Activated CD4-positive, alpha-beta T cell treated with anti-CD3 and anti-CD28 coated beads, Interleukin-2, amount 50 U/mL, for 1 hour (primary cell): Measurements from ENCODE around the gene OR52H1.
"Not testable (repeated sequence)": the region's sequence is repeated elsewhere in the genome, so short reads cannot be mapped to it uniquely, and the experiment has no call there.

Source experiments
- DNase-seq: peaks from one replicate; pipeline ENCODE4 v3.0.0-alpha.2; 2020

OR52H1 gene

DNA sequence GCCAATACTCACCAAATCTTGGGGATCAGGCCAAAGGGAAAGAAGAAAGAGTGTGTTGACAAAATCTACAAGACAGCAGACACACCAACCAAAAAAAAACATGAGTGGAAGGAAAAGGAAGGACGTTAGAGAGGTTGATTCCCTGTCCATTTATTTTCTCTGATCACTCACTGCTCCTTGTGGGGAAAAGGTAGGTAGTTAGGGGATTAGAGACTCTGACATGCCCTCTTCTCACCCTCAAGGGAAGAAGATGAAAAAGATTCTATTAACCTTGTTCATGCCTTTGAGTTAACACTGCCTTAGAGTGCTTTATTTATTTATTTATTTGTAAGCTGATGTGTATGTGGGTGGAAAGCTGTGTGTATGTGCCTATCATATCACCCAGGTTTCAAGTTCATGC is at the start of gene OR52H1:
OR52H1 (minus strand) TSS at position 101 of the 400 bp plus-strand sequence. CDS start 3,035 bp downstream, outside the sequence.
- no peak for DNase-seq

DNA sequence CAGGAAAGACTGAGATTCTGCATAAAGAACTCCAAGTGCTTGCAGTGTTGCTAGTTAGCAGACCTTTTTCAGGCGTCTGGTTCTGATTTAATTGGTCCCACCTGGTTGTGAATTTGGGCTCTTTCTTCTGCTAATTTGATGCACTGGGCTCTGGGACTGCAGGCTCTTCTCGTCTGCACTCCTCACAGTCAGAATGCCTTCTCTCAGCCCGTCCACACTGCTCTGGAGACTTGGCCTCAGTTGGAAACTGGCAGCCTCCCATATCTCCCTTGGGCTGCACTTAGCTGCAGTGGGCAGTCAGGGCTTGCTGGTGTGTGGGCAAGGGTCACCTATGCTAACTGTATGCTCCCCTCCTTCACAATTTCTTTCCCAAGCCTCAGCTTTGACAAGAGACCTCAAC is 49.6 kb upstream of the OR52H1 start:
- no peak for DNase-seq

DNA sequence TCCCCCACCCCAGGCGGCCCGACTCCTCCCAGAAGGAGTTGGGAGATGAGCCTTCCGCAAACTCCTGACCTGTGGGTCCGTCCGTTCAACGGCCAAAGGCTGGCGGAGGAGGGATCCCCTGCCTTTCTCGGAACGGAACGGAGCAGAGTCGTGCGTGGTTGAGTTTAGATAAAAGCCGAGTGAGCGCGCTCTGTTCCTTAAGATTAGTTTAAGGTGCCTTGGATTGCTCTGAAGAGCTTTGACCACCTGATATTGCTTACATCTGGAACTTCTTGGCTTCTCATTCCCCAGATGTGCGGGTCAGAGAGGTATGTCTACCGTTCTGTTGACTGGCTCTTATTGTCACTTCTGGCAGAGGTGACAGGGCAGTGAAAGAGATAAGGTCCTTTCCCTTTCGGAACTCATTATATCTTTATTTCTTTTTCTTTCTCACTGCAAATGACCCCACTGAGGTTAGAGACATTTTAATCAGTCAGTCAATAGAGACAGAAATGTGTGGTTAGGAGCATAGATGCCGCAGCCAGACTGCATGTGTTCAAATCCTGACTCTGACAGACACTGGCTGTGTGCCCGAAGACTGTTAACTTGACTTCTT is 48.4 kb upstream of the OR52H1 start, which contains the start of gene TRIM6:
TRIM6 (plus strand) TSS at position 31 of the 595 bp plus-strand sequence; CDS start at position 292, 261 bp downstream.
- DNase-seq = no peak

DNA sequence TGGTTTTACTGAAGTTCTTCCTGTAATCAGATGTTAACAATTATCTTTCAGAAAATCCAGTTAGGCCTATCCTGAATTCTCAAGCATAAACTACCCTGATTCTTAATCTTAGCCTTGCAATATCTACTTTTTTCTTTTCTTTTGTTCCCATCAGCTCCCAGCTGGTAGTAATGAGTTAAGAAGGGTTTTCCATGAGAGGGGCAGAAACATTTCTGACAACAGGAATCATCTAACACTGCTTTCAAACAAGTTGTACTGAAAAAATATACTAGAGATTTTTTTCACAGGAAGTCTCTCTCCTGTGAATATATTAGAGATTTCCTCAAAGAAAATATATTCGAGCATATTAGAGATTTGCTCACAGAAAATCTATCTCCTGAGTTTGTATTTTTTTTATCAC is 44.8 kb upstream of the OR52H1 start:
- DNase-seq = no peak

DNA sequence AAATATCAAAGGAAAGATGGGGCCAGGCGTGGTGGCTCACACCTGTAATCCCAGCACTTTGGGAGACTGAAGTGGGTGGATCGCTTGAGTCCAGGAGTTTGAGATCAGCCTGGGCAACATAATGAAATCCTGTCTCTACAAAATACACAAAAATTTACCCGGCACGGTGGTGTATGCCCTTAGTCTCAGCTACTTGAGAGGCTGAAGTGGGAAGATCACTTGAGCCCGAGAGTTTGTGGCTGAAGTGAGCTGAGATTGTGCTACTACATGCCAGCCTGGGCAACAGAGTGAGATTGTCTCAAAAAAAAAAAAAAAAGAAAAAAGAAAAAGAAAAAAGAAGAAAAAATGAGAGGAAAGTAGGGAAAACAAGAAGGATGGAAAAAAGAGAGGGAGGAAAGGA is 44.3 kb upstream of the OR52H1 start:
- DNase-seq = no peak

DNA sequence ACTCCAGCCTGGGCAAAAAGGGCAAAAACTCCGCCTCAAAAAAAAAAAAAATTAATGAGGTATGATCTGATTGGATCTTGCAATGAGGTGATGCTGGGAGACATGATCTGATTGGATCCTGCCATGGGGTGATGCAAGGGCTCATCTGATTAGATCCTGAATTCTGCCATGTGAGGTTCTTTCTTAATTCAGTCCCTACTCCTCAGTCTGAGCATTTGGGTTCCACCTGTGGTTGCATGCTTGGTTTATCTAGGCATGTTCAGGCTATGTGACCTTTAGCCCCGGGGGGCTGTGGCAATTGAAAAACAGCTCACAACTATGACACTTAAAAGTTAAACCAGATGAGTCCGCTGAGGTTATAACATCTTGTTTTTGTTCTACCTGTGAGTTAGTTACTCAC is 43.3 kb upstream of the OR52H1 start:
- no peak for DNase-seq

DNA sequence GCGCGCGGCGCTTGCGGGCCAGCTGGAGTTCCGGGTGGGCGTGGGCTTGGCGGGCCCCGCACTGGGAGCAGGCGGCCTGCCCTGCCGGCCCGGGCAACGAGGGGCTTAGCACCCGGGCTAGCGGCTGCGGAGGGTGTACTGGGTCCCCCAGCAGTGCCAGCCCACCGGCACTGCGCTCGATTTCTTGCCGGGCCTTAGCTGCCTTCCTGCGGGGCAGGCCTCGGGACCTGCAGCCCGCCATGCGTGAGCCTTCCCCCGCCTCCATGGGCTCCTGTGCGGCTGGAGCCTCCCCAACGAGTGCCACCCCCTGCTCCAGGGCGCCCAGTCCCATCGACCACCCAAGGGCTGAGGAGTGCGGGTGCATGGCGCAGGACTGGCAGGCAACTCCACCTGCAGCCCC is 41.6 kb upstream of the OR52H1 start:
- not testable (repeated sequence) for DNase-seq

DNA sequence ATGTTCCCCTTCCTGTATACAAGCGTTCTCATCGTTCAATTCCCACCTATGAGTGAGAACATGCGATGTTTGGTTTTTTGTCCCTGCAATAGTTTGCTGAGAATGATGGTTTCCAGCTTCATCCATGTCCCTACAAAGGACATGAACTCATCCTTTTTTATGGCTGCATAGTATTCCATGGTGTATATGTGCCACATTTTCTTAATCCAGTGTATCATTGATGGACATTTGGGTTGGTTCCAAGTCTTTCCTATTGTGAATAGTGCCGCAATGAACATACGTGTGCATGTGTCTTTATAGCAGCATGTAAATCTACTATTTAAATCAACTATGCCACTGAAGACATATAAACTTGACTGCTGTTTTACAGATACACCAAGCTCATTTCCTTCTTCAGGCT is 36.1 kb upstream of the OR52H1 start:
- not testable (repeated sequence) for DNase-seq

DNA sequence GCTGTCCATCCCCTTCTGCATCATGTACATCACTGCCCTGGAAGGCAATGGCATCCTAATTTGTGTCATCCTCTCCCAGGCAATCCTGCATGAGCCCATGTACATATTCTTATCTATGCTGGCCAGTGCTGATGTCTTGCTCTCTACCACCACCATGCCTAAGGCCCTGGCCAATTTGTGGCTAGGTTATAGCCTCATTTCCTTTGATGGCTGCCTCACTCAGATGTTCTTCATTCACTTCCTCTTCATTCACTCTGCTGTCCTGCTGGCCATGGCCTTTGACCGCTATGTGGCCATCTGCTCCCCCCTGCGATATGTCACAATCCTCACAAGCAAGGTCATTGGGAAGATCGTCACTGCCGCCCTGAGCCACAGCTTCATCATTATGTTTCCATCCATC is 32.7 kb upstream of the OR52H1 start:
- no peak for DNase-seq

DNA sequence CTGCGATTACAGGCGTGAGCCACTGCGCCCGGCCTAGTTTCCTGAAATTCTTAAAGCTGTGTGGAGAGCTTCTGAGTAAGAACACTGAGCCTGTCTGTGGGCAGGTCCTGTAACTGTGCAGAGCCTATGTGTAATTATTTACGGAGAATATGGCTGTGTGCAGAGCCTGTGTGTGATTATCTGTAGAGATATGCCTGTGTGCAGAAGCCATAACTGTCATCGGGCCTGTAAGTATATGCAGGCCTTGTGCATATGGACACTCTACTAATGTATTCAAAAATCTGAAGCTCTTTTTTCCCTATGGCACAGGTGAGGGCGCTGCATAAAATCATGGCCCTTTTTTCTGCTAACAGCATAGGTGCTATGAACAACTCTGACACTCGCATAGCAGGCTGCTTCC is 32.2 kb upstream of the OR52H1 start, which contains the start of gene OR52B6:
OR52B6 (plus strand) TSS at position 301 of the 400 bp plus-strand sequence; CDS start at position 301, 0 bp downstream.
- no peak for DNase-seq

DNA sequence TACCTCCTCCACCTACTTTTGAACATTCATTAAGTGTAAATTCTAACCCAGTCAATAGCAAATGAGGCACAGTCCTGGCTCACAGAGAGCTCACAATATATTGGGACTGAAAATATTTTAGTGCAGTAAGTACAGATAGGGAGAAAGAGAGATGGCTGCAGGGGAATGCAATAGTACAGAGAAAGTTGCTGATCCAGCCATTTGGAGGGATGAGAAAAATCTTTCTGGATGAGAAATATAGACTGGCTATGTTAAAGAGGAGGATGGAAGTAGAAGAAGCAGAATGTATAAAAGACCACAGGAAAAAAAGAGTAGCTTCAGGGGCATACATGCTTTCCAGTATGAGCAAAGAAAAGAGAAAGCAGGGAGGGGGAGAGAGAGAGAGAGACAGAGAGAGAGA is 28.8 kb upstream of the OR52H1 start:
- DNase-seq = no peak

DNA sequence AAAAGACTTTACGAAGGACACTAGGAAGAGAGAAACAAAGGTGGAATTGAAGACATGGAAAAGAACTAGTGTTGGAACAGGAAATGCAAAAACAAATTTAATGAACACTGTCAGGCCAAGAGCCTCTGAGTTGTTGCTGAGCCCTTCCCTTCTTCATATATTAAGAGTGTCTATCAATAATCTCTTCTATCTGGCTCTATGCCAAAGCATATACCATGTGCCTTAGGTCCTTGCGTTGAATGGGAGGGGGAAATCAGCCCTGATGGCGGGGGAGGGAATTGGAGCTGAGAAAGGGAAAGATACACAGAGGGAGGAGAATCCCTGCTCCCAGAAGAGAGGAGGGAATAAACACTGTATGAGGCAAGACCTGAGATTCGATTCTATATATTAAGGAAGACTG is 26.8 kb upstream of the OR52H1 start:
- no peak for DNase-seq

DNA sequence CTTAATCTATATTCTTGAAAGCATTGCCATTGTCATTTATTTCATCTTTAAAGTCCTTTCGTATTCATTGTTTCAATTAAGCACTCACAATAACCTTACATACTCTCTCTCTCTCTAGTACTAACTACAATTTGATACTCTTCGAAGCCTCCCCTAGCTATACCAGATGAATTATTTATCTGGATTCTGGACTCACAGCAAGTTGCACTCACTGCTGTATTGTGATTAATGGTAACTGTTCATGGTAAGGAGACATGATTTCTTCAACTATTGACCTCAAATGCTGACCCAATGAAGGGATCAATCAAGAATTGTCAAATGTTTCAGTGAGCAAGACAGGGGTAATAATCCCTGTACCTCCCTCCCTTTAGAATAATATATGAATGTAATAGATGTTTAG is 26.3 kb upstream of the OR52H1 start:
- no peak for DNase-seq

DNA sequence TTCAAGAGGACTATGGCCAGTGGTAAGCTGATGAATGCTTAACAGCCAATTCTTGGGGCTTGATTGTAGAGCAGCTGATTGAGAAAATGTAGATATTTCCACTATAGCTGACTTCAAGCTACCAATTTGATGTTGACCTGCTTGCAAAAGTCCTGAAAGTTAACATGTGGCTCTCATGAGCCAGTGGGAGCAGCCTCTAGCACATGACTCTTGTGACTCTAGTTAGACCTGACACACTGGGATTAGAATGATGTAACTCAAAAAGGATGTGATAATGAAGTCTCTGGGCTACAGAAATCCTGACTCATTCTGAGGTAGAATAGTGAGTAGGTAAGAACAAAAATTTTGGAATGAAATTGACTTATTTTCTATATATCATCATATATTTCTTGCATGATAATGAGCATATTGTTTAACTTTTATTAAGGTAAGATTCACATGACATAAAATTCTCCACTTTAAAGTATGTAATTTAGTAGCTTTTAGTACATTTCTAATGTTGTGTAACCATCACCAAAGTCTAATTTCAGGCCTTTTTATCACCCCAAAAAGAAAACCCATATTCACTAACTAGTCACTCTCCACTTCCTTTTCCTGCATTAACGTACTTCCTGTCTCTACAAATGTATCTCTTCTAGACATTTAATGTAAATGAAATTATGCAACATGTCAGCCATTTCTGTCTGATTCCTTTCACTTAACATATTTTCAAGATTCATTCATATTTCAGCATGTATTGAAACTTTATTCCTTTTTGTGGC is 16.1 kb upstream of the OR52H1 start:
- no peak for DNase-seq

DNA sequence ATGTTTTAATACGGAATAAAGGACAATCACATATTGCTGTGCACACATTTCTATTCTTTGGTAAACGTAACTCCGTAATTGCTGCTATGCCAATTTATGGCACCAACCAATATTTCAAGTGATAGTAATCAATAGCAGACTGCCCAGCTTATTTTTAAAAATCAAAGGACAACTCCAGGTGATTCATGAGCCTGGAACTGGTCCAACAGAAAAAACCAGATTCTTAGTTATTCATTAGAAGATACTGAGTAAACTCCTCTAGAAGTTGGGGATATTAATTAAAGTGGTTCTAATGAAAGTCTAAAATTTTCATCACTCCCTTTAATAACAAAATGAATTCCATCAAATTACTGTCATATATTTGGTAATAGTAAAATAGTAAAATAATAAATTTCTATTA is 9.4 kb upstream of the OR52H1 start:
- no peak for DNase-seq

DNA sequence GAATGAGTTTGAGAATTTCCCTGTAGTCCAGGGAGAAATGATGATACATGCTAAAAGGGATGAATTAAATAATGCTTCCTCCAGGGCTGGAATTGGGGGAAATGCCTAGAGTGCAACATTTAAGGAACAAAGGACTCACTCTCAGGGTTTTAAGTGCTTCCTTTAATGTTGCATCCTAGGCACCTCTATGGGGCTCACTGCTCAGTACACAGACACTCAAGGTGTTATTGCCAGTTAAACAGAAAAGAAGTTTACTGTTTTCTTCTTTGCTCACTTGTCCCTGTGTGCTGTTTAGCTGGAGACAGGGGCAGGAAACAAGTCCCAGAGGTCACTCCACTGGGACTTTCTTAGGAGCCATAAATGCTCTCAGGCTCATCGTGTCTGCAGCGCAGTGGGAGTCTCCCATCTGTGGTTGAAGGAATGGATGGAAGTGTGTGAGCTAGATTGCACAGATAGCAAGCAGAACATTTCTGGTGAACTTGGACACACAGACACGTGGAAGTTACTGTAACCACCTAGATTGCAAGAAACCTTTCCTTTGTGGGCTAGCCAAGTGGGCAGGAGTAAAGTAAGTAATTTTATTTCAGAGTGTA is 8.4 kb upstream of the OR52H1 start:
- no peak for DNase-seq

DNA sequence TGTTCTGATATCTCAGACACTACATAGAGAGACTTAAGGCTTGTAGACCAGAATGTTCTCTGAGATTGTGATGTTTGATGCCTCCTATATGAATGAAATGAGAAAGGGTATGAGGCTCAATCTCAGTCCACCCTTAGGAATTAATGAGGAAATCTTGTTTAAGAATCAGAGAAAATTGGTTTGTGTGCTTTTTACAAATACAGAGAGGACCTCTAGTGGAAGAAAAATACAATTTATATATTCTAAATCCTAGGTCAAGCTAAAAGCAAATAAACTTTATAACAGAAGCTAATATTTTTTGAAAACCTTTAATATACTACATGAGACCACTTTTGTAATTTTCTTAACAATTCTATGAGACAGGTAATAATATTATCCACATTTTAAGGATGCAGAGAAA is 5.0 kb upstream of the OR52H1 start:
- no peak for DNase-seq

DNA sequence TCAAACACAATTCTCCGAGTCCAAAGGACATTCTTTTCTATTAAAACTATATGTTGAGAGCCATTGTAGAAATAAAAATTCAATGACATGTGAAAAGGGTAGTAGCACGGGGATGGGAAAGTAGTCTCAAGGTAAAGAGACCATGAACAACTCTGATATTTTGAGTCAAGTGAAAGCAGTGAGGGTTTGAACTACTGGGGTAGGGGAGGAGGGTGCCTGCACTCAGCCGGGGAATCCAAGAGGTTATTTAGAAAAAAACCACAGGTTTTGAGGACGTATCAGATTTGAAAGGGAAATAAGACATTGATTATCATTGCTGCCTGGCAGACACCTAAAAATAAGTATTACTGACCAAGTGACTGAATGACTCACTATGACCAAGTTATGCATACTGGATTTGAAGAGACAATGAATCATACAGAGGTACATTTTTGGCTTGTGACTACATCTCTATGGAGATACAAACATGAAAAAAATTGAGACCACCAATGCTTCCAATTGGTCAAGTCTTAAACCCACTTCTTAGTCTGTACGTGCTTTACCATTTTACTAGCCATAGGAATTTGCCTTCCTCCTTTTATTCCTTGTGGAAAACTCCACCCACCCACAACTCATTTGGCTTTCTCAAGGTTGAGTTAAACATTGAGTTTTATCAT is 2.2 kb upstream of the OR52H1 start:
- DNase-seq = no peak

DNA sequence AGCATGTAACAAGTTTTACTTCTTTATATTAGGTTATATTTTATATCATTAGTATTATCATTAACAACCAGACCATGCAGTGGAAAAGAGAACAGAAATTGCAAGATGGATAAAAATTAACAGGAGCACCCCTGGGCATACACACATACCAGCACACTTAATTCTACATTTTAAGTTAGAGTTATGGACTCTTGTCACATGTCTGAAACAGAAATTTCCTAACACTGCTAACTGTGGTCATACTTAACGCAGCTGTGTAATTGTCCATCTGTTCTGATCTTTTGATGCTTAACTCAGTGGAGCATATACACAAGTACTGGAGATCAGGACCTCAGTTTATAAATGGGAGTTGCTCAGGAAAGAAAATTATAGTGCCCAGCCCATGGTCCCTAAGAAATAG is 358 bp downstream of the OR52H1 start:
- DNase-seq = no peak

DNA sequence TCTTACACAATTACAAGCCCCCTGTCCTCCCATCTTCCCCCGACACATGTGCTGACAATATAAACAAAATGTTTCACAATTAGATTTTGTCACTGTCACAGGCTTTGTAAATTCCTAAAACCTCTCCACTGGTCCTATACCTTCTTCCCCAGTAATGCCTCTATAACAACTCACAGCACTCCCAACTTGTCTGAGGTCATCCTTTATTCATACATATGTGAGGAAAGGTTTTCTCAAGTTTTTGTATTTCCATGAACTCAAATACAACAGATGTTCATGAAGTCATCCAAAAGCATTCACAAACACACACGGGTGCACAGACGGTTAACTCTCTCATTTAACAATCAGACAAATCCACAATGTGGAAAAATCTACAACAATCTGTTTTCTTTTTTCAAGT is 1.9 kb downstream of the OR52H1 start:
- no peak for DNase-seq

DNA sequence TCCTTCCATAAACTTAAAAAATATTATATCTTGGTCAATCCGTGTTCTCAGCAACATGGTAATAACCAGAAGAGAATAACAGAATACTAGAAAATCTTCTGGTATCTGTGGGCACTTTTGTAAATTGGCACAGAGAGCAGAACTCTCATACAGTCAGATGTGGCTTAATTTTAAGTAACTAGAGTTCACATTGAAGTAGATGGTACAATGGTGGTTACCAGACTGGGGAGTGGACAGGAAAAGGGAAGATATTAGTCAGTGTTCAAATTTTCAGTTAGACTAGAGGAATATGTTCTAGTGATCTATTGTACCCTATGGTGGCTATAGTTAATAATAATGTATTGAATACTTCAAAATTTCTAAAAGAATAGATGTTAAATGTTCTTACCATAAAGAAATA is 6.9 kb downstream of the OR52H1 start:
- no peak for DNase-seq

DNA sequence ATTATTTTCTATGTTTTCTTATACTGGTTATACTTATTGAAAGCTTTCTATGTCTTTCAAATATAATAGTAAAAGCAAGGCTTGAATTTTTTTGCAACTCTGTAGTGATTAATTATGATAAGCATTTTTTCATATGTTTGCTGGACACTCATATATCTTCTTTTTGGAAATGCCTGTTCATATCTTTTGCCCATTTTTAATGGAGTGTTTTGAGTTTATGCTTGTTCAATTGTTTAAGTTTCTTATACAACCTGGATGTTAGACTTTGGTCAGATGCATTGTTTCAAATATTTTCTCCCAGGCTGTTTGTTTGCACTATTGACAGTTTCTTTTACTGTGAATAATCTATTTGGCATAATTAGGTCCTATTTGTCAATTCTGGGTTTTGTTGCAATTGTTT is 11.9 kb downstream of the OR52H1 start:
- no peak for DNase-seq

DNA sequence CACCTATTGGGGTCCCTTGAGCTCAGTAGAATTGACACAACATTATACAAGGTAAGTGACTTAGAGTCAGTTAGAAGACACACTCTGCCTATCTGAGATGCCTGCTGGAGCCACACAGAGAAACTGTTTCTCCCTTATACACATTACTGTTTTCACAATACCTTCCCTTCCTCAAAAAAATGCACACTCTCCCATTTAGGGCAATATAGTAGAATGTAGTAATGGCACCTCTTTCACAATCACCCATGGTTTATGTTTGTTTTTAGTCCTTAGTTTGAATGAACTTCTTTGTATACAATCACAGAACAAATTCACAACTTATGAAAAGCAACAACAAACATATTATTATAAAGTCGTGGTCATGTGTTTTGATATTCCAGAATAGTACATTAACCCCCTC is 14.3 kb downstream of the OR52H1 start:
- no peak for DNase-seq
